NCI-H510A treated with DMSO at 0.1 percent for 48 hours (cell line): ENCODE results near the gene TFPI.
A peak's percentile ranks its signal among the peaks of the same experiment; 100 is the strongest.
"Not testable (repeated sequence)": the region's sequence is repeated elsewhere in the genome, so short reads cannot be mapped to it uniquely, and the experiment has no call there.

Source experiments
- DNase-seq: peaks from one replicate; lab custom pipeline; 2025; lab: John Stamatoyannopoulos, UW

Gene TFPI

GRCh38 chr2:187528042-187528441 is 26.2 kb downstream of the TFPI start:
- no peak for DNase-seq

- DNase-seq, result no peak
Observed at GRCh38 chr2:187527262-187527661, 27.0 kb downstream of the TFPI start.

GRCh38 chr2:187526792-187527191 is 27.4 kb downstream of the TFPI start:
- no peak for DNase-seq

GRCh38 chr2:187525163-187525900 is 28.9 kb downstream of the TFPI start:
- DNase-seq, result no peak

GRCh38 chr2:187523325-187523724 is 30.9 kb downstream of the TFPI start:
- DNase-seq, result no peak

GRCh38 chr2:187520121-187520624 is 34.1 kb downstream of the TFPI start:
- DNase-seq, result no peak

DNA sequence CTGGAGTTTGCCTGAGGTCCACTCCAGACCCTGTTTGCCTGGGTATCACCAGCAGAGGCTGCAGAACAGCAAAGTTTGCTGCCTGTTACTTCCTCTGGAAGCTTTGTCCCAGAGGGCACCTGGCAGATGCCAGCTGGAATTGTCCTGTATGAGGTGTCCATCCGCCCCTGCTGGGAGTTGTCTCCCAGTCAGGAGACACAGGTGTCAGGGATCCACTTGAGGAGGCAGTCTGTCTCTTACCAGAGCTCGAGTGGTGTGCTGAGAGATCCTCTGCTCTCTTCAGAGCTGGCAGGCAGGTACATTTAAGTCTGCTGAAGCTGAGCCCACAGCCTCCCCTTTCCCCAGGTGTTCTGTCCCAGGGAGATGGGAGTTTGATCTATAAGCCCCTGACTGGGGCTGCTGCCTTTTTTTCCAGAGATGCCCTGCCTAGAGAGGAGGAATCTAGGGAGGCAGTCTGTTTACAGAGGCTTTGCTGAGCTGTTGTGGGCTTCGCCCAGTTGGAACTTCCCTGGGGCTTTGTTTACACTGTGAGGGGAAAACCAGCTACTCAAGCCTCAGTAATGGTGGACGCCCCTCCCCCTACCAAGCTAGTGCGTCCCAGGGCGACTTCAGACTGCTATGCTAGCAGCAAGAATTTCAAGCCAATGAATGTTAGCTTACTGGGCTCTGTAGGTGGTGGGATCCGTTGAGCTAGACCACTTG is 34.7 kb downstream of the TFPI start:
- DNase-seq, result peak; percentile 39

DNA sequence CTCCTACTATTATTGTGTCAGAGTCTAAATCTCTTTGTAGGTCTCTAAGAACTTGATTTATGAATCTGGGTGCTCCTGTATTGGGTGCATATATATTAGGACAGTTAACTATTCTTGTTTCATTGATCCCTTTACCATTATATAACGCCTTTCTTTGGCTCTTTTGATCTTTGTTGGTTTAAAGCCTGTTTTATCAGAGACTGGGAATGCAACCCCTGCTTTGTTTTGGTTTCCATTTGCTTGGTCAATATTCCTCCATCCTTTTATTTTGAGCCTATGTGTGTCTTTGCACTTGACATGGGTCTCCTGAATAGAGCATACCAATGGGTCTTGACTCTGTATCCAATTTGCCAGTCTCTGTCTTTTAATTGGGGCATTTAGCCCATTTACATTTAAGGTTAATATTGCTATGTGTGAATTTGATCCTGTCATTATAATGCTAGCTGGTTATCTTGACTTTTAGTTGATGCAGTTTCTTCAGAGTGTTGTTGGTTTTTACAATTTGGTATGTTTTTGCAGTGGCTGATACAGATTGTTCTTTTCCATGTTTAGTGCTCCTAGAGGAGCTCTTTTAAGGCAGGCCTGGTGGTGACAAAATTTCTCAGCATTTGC is 36.4 kb downstream of the TFPI start:
- DNase-seq, result not testable (repeated sequence)

DNA sequence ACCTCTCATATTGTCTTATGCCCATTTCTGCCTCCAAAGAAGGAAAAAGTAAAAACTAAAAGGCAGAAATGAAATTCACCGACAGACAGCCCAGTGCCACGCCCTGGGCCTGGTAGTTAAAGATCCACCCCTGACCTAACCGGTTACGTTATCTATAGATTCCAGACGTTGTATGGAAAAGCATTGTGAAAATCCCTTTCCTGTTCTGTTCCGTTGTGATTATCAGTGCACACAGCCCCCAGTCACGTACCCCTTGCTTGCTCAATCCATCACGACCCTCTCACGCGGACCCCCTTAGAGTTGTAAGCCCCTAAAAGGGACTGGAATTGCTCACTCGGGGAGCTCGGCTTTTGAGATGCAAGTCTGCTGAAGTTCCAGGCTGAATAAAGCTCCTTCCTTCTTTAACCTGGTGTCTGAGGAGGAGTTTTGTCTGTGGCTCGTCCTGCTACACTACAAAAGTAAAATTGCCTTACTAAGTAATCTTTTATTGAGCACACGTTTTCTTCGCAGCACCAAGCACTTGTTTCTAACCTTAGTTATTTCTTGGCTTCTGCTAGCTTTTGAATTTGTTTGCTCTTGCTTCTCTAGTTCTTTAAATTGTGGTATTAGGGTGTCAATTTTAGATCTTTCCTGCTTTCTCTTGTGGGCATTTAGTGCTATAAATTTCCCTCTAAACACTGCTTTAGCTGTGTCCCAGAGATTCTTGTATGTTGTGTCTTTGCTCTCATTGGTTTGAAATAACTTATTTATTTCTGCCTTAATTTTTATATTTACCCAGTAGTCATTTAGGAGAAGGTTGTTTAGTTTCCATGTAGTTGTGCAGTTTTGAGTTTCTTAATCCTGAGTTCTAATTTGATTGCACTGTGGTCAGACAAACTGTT is 37.4 kb downstream of the TFPI start:
- DNase-seq, result not testable (repeated sequence)

GRCh38 chr2:187514930-187515329 is 39.3 kb downstream of the TFPI start:
- DNase-seq, result no peak

DNA sequence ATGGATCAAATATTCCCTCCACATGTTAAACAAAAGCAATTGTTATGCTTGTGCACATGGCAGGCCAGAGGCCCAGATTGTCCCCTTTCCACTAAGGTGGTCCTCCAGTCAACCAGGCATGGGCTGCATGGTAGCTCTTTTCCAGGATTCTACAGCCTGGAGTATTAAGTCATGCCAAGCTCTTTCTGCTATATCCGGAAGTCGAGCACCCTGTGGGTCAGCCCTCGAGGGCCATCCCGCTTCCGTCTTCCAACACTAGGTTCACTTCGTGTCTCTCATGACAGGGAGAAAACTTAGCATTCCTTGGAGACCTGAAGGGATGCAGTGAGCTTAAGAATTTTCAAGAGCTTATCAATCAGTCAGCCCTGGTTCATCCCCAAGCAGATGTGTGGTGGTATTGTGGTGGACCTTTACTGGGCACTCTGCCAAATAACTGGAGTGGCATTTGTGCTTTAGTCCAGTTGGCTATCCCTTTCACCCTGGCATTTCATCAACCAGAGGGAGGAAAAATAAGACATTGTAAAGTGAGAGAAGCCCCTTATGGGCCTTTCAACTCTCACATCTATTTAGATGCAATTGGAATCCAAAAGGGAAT is 39.9 kb downstream of the TFPI start:
- not testable (repeated sequence) for DNase-seq

DNA sequence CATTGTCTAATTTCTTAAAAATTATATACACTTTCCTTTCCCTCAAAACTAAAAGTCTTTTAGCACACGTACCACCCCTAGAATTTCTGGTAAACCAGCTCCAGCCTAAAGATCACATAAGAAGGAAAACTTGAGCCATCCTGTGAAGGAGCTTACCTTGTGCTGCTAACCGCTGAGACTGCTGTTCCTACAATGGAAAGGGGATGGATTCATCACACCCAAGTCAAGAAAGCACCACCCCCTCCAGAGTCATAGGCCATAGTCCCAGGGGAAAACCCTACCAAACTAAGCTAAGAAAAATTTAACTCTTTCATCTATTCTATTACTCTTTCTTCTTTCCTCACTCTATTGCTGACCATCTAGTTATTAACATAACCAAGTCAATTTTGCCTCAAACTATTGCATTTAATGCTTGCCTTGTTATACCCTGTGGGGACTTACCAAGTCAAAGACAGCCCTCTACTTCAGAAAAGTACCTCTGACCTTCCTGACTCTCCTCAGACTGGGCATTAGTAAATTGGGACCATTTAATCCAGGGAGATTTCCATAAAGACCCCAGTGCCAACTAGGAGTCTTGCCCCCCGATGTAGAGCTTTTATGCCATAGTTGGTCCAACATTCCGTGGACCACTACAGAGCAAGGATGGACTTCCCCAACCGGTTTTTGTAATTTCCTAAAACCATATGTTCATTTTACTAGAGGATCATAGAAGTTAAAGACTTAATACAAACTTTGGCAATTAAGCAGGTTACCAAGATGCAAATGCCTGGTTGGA is 40.6 kb downstream of the TFPI start:
- DNase-seq, result not testable (repeated sequence)

DNA sequence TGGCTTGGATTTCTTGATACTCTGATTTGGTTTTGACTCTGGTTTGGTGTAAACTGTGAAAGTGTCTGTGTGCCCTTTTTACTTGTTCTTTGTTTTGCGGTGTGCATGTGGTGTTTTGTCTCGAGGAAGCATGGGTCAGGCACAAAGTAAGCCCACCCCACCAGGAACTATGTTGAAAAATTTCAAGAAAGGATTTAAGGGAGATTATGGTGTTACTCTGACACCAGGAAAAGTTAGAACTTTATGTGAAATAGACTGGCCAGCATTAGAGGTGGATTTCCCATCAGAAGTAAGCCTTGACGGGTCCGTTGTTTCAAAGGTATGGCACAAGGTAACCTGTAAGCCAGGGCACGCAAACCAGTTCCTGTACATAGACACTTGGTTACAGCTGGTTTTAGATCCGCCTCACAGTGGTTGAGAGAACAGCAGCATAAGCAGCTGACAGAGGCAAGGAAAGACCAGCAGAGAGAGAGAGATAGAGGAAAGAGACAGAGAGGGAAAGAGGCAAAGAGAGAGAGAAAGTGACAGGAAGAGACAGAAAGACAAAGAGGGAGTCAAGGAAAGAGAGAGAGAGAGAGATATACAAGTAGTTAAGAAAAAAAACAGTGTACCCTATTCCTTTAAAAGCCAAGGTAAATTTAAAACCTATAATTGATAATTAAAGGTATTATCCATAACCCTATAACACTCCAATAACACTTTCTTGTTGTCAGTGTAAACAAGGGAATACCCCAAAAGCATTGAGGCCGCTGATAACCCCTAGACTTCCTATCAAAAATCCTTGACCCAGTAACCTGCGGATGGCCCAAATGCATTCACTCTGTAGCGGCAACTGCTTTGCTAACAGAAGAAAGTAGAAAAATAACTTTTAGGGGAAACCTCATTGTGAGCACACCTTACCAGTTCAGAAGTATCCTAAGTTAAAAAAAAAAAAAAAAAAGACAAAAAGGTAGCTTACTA is 42.6 kb downstream of the TFPI start:
- no peak for DNase-seq

GRCh38 chr2:187510419-187511355 is 43.5 kb downstream of the TFPI start:
- DNase-seq, result not testable (repeated sequence)

DNA sequence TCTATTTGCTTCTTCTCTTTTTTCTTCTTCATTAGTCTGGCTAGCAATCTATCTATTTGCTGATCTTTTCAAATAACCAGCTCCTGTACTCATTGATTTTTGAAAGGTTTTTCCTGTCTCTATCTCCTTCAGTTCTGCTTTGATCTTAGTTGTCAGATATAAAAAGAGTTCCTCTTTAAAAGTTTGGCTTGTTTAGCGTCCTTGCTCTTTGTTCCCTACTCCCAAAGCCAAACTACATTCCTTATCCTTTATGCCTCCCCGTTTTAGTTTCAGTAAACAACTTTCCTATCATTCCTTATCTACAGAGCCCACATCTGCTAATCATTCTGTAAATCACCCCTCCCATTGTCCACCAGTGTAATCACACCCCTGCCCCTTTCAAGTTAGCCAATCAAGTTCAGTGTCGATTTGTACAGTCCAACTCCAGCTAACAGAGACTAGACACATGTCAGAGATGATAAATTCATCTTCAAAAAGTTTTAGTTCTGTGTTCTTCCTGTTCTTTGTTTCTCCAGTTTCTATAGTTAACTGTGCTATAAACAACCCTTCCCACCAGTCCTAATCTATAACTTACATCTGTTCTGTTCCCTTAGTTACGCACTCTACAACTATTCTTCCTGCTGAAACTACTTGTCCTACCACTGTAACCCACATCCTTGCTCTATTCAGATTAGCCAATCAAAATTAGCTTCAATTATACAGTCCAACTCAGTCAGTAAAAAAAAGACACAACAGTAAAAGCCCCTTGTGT is 44.4 kb downstream of the TFPI start:
- no peak for DNase-seq

DNA sequence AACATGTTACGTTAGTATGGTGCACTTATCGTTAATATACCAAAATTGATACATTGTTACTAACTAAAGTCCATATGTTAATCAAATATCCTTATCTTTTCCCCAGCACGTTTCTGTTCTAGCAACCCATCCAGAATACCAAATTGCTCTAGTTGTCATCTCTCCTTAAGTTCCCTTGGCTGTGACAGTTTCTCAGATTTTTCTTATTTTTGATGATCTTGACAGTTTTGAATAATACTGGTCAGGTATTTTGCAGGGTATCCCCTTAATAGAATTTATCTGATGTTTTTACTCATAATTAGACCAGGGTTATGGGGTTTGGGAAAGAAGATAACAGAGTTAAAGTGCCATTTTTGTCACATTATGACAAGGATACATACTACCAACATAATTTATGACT is 47.8 kb downstream of the TFPI start:
- DNase-seq, result no peak

- DNase-seq, result no peak
Observed at GRCh38 chr2:187505065-187505672, 49.1 kb downstream of the TFPI start.
